Measurements from ENCODE around the gene KCNJ14.

DNA sequence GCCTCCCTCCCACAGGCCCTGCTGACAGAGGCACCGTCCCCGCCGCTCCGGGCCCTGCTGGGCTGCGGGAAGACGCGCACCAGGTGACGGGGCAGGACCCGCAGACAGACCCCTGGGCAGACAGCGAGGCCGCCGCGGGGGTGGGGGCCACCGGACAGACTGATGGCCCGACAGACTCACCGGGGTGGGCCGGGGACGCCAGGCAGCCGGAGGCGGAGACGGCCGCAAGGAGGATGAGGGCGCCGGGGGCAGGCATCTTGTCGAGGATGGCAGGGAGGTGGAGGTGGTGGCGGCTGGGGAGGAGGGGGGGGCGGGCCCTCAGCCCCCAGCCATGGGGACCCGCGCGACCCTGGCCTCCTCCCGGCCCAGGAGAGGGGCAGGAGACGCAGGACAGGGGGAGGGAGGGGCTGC, 56.0 kb downstream of the KCNJ14 start:
- no peak for TF ChIP-seq EZH2phosphoT487 (IDR thresholded peaks at IDR 0.05; ENCODE audit: borderline replicate concordance)
- TF ChIP-seq, protein P1, sequence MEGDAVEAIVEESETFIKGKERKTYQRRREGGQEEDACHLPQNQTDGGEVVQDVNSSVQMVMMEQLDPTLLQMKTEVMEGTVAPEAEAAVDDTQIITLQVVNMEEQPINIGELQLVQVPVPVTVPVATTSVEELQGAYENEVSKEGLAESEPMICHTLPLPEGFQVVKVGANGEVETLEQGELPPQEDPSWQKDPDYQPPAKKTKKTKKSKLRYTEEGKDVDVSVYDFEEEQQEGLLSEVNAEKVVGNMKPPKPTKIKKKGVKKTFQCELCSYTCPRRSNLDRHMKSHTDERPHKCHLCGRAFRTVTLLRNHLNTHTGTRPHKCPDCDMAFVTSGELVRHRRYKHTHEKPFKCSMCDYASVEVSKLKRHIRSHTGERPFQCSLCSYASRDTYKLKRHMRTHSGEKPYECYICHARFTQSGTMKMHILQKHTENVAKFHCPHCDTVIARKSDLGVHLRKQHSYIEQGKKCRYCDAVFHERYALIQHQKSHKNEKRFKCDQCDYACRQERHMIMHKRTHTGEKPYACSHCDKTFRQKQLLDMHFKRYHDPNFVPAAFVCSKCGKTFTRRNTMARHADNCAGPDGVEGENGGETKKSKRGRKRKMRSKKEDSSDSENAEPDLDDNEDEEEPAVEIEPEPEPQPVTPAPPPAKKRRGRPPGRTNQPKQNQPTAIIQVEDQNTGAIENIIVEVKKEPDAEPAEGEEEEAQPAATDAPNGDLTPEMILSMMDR (conservative IDR thresholded peaks at IDR 0.05; ENCODE audit: low read length), result no peak

Data from Loucy (cell line).